ENCODE results near the gene DOK6. TPM values are rescaled to one million over a fixed set of nuclear protein-coding genes. Genes with fewer than 3 reads are reported as not detected.

DOK6 gene
- total and polyA plus RNA-seq, 9 of the 15 experiments (the other 6 are each of a cell fraction or from before 2014, with no cell fraction given) = not detected

- no peaks in the 10 kb centered on the region for H3K79me2 ChIP-seq (ENCODE audit: control insufficient read depth, insufficient read depth, low read length)
- FAIRE-seq (no peak), DNase-seq (ENCODE audit: extremely low read depth in 1 of 4, low spot score in 3 of 4) (no peak), ATAC-seq (no peak)
- H3K9me1 ChIP-seq (ENCODE audit: control insufficient read depth, insufficient read depth, low read length) = no peaks in the 10 kb centered on the region
- POLR2A ChIA-PET = no interaction called here
- H3K4me2 ChIP-seq (ENCODE audit: insufficient read depth, low read length) = no peak overlapping the region
- no TSS peak for BruUV-seq (replicated peaks)
- 0% methylated on average over 4 of the region's 4 CpGs for WGBS (ENCODE audit: insufficient coverage, low coverage, missing lambda C conversion rate)
- intact Hi-C loops (cut with micrococcal nuclease) (no loop called here), in situ Hi-C loops (cut with MboI) (no loop called here)
- no peaks in the 10 kb centered on the region for H3K36me3 ChIP-seq (ENCODE audit: control insufficient read depth, insufficient read depth, low read length)
- no peak overlapping the region for H2AFZ ChIP-seq (ENCODE audit: low read depth, low read length)
- H4K20me1 ChIP-seq (replicated peaks; ENCODE audit: control insufficient read depth, insufficient read depth, low read length) = no peaks in the 10 kb centered on the region
- no peaks in the 10 kb centered on the region for H3K9me3 ChIP-seq (replicated peaks; ENCODE audit: control insufficient read depth, insufficient read depth, low read depth, low read length)
- H3K27ac ChIP-seq (ENCODE audit: extremely low read depth, low read depth, low read length) = no peak overlapping the region
- CTCF ChIA-PET (ENCODE audit: low intra/inter-chr PET ratio) = no interaction called here
- no peaks in the 10 kb centered on the region for H3K27me3 ChIP-seq (ENCODE audit: control insufficient read depth in 2 of 2, insufficient read depth in 2 of 2, low read length in 2 of 2)
- H3K4me3 ChIP-seq = no peak overlapping the region
- H3K4me1 ChIP-seq (replicated peaks in 1 of 2; ENCODE audit: control insufficient read depth in 2 of 2, insufficient read depth in 2 of 2, low read length in 2 of 2) = no peaks in the 10 kb centered on the region
- no peak overlapping the region for H3K9ac ChIP-seq (ENCODE audit: insufficient read depth in 1 of 2, low read depth in 2 of 2, low read length in 2 of 2)
- TF ChIP-seq CBFB (CRISPR knock-in tag; IDR thresholded peaks at IDR 0.05) (no peak), BRD9 (IDR thresholded peaks at IDR 0.05; ENCODE audit: low read depth, partially characterized antibody) (no peak), ELK3 (CRISPR knock-in tag; IDR thresholded peaks at IDR 0.05) (no peak), SAFB2 (IDR thresholded peaks at IDR 0.05; ENCODE audit: borderline replicate concordance, low read depth, low read length, severe bottlenecking) (no peak), ZNF407 (IDR thresholded peaks at IDR 0.05; ENCODE audit: low read depth) (no peak), SREBF1 (IDR thresholded peaks at IDR 0.05; ENCODE audit: borderline replicate concordance, low read depth, low read length) (no peak), EP400 (IDR thresholded peaks at IDR 0.05) (no peak), CUX1 (CRISPR knock-in tag; IDR thresholded peaks at IDR 0.05) (no peak)
These were observed 35.0 kb upstream of the DOK6 start for GRCh38 chr18:69365658-69366057.
